ENCODE measurements around the gene MRPL53.

Gene MRPL53

DNA sequence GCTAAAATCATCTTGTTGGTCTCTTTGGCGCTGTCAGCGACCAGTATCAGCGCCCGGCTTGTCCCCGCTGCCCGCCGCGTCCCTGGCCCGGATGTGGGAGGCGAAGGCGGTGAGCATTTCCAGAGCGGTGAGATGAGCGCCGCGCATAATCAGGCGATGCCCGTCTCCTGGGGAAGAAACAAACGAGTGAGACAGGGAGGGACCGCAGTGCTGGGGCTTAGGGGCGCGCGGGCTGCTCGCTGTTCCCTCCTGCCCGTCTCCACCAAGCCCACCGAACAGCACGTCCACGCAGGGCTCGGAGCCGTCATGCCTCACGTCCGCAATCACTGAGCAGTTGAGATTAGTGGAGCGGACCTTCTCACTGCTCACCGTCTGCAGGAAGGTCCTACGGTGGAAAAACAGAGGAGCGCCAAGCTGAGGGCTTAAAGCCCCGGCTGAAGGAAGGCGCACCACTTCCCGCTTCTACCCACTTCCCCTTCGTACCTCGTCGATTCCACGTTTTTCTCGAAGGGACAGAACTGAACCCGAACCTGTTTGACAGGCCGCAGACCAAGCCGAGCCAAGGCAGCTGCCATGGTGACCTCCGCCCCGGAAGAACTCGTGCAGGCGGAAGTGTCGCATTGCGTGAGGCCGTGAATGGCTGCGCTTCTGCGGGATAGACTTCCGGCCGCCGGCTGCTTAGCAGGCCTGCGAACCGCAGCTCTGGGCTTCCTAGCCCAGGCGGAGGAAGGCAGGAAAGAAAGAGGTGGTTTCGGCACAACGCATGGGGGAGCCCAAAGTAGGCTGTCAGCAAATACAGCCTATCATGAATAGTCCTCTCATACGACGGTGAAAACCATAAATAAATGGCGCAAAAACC lies at the start of gene MRPL53:
TSS of gene MRPL53 (minus strand) at position 595 of the 859 bp plus-strand sequence. CDS start at position 575, 20 bp downstream.
- peak; percentile 37 to 95 (median 88) for DNase-seq

- no peak for DNase-seq
These were observed 44.2 kb upstream of the MRPL53 start for GRCh38 chr2:74516650-74517049.

GRCh38 chr2:74515981-74516633 lies 43.6 kb upstream of the MRPL53 start:
- DNase-seq = peak in 21 of 56 donors; percentile 0 to 51 (median 19)

DNA sequence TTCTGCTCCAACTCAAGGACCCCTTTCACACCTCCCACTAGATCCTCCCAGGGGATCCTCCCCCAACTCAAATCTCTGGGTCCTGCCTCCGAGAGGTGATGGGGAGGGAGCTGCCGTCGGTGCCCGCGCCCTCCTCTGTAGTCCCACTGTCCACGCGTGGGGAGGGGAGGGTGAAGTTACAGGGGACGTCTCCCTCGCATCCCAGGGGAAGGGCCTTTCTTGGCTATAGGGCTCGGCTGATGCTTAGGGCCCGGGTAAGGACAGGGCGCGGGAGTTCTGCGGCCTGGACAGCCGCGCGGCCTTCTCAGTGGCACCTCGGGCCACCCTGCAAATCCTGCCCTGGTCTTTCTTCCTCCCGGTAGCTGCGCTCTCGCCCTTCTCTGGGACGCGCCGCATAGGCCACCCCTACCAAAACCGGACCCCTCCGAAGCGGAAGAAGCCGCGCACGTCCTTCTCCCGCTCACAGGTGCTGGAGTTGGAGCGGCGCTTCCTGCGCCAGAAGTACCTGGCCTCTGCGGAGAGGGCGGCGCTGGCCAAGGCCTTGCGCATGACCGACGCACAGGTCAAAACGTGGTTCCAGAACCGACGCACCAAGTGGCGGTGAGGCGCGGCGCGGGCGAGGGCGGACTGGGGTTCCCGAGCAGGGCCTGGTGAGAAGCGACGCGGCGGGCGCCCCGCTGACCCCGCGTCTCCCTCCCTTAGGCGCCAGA lies 42.9 kb upstream of the MRPL53 start:
- no peak for DNase-seq

GRCh38 chr2:74514368-74515270 lies 42.1 kb upstream of the MRPL53 start, which contains the start of gene TLX2:
Gene TLX2, plus strand, starts transcription at chr2:74514450. Its CDS starts 357 bp downstream, at chr2:74514807.
- no peak for DNase-seq

GRCh38 chr2:74513605-74514367 lies 41.3 kb upstream of the MRPL53 start:
- no peak for DNase-seq

- no peak for DNase-seq
These were observed 40.5 kb upstream of the MRPL53 start for GRCh38 chr2:74512744-74513604.

DNA sequence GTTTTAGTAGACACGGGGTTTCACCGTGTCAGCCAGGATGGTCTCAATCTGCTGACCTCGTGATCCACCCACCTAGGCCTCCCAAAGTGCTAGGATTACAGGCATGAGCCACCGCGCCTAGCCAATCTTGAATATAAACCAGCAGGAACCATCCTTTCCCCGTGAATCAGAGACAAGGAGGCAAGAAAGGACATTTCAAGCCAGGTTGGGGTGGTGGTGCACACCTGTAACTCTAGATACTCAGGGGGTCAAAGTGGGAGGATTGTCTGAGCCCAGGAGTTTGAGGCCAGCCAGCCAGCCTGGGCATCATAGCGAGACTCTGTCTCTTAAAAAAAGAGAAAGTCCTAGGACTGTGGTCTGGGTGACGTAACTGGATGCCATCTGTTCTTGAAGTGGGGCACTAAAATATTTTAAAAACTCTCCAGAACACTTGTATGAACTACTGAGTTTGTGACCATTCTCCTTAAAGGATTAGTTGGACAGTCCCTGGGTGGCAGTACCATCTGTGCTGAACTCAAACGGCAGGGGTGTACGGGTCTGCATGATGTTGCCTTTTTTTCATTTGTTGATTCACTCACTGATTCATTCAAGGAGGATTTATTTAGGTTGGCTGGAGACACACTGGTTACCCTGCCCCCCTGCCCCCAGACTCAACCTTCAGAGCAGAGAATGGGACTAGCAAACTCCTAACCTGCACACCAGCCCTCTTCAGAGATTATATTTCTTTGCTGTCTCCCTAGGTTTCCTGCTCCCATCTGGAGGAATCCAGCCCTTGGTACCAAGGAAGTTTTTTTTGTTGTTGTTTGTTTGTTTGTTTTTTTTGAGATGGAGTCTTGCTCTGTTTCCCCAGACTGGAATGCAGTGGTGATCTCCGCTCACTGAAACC lies 38.9 kb upstream of the MRPL53 start:
- DNase-seq = no peak

DNA sequence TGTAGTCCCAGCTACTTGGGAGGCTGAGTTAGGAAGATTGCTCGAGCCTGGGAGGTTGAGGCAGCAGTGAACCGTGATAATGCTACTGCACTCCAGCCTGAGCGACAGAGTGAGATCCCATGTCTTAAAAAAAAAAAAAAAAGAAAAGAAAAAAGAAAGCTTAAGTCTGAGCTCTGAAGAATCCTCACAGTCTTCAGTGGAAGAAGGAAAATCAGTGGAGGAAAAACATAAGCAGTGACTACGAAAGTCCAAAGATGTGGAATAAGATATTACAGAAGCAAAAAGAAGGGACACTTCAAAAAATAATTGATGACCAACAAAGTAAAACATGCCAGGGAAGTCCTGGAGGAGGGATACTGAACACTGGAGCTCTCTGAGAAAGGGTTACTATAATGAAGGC lies 37.8 kb upstream of the MRPL53 start:
- DNase-seq = no peak

DNA sequence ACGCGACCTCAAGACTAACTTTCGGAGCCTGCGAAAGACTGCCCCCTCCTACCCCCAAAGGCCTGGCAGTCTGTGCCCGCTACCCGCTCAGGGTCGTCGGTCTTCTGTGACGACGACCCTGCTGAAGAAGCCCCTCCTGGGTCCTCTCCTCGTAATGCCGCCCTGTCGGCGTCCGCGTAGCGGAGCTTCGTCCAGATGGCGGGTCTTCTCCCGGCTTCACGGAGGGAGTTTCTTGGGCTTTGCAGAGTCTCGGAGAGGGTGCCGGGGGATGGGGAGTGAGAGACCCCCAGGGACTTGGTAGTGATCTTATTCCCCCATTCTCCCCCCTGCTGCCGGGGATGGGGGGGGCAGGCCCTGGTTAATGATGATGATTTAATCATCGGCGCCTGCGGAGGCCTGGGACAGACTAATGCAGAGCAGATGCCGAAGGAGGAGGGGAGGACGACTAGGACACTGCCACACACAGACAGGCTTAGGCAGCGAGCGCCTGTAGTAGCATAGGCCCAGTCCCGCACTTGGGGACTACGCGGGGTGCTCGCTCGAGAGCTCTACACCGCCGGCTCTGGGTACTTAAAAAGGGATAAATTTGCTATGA lies 35.5 kb upstream of the MRPL53 start:
- peak in 25 of 56 donors; percentile 5 to 60 (median 35) for DNase-seq

DNA sequence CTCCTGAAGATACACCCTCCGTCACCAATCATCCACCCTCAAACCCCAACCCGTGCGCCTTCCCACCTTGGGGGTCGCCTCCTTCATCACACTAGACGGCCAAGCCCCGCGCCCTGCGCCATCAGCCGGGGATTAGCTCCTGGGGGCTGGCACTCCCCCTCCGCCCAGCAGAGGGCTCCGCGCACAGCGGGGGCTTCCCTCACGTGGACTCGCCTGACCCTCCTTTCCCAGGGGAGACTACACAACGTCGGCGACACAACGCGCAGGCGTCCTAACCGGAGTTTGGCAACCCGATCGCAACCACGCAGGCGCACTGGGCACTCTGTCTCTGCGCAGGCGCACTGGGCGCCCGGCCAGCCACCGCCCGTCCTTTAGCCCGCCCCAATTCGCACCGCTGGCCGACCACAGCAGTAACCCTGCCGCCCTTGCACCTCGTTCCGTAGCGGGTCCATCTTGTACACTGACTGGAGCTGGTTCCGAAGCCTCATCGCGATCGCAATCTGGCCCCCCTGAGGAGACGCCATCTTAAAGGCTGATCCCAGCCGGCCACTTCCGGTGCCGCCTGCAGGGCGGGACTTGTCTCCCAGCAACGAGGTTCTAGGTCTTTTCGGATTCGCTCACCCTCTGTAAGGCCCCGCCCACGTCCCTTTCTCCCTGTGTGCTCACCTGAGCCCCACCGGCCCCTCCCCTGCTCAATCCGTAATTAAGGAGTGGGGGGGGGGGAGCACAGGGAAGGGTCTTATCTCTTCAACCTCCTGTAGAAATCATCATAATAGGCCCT lies 34.9 kb upstream of the MRPL53 start, which contains the start of gene PCGF1:
TSS of gene PCGF1 (minus strand) at position 551 of the 781 bp plus-strand sequence. CDS start at position 524, 27 bp downstream.
- DNase-seq = peak; percentile 61 to 99 (median 94)

DNA sequence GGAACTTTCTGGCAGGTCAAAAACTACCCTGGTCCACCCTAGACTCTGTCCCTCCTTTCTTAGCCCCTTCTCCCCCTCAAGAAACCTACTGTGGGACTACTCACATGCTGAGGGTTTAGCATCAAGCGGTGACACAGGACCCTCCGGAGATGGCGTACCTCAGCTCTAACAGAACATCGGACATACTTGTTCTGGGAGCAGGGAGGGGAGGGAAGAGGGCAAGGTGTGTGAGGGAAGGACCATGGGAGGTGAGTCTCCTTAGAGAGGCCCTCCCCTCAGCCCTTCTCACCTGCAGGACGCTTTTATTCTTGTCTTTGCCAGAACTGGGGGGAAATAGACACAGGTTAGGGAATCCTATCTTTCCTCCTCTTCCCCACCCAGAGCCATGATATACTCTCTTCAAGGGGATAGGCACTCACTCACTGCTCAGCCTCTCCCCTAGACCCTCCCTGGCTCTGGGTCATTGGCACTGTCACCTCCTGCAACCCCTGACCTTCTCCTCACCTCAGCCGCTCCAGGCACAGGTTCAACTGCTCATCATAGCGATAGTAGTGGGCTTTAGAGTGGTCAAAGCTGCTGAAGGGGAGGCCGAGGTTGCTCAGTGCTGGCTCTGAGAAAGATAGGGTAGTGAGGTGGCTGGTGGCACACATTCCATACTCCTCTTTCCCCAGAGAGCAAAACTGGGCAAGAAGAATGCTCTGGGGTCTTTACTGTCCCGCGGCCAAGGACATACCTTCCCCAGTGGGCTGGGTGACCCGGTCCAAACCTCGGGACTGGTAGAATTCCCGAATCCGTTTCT lies 33.2 kb upstream of the MRPL53 start:
- DNase-seq = no peak

DNA sequence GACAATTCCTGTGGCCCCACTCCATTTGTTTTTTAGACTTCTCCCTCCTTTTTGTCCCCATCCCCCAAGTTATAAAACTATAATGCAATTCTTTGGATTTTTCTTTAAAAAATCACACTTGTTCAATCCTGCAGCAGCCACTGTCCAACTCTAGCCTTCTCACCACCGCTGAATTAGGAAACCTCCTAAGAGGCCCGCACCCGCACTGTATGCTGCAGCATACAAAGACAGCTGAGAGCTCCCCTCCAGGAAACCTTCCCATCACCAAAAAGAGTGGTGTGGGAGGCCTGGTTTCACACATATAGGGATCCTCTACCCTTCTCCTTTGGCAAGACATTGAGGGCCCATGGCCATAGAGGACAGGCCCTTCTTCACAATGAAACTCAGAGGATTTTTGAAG lies 32.1 kb upstream of the MRPL53 start:
- no peak for DNase-seq

DNA sequence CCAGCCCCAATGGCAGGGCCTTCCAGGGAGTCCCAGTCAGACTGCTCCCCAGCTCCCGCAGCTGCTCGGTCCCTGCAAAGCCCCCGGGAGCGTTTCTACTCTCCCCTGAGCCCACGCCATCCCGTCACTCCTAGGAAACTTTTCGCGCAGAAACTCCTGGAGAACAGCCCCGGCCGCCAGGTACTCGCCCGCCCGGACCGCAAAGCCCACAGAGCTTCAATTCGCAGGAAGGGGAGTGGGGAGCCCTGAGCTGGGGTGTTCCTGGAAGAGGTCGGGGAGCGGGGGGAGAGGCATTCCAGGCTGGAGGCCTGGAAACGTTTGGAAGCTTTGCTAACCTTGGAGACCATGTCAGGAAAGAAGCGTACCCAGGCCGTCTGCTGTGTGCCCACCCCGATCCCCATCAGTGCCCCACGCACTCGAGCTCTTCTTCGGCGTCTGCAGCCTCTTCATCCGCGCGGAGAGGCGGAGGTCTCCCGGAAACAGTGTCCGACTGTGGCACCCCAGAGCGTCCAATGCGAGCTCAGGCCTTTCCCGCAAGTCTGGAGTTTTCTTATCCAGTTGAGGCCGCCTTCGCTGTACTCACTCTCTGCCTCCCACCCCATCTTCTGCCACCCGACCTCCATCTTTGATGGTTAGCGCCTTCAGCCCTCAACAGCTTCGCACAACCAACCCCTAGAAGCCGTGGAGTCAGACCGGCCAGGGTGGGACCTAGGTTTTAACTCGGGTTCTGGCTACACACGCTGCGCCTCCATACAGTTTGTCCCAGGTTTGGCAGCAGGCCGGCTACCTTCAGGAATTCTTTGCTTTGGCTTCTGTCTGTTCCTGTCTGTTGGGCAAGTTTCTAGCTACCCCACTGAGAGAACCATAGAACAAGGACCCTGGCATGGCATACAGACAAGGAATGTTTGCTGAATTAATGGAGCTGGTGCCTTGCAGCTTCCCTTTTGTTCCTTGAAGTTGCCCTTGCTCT lies 31.3 kb upstream of the MRPL53 start:
- DNase-seq = no peak
